Right lobe of liver (tissue), 6 donors: ENCODE data around the gene ARF6. TPM values are rescaled to one million over a fixed set of nuclear protein-coding genes. Genes with fewer than 3 reads are reported as not detected.
"Not testable (repeated sequence)": the region's sequence is repeated elsewhere in the genome, so short reads cannot be mapped to it uniquely, and the experiment has no call there.

Experiments
- ATAC-seq, 4 donors: fragments of 200-7000 bp; cut with Tn5 transposase; one replicate each; pipeline ENCODE4 v1.9.1; 2020; ENCODE audit warnings: mild to moderate bottlenecking in 4 of 4, moderate library complexity in 4 of 4
- DNase-seq, 3 donors: peaks; one replicate each; pipeline ENCODE4 v3.0.0-alpha.2; 2020
- H3K27ac ChIP-seq, 3 donors: fragments of 200-600 bp; one replicate each; pipeline ENCODE4 v1.8.0; 2022
- H3K27me3 ChIP-seq, 2 donors: fragments of 200-600 bp; one replicate each; pipeline ENCODE4 v1.8.0; 2022
- H3K36me3 ChIP-seq, 4 donors: fragments of 200-600 bp; sonication (generic) in 1 of 4; one replicate each; pipeline versions ENCODE4 v1.5.1 to v1.8.0; 2017 to 2022; ENCODE audit warnings: control low read depth in 1 of 4
- H3K4me1 ChIP-seq, 4 donors: fragments of 200-600 bp; sonication (generic) in 1 of 4; one replicate each; pipeline versions ENCODE4 v1.5.1 to v1.8.0; 2017 to 2022; ENCODE audit warnings: control low read depth in 1 of 4
- H3K4me3 ChIP-seq, 3 donors: fragments of 200-600 bp; one replicate each; pipeline ENCODE4 v1.8.0; 2022
- H3K9me3 ChIP-seq, 4 donors: fragments of 200-600 bp; sonication (generic) in 1 of 4; one replicate each; pipeline versions ENCODE4 v1.5.1 to v1.8.0; 2017 to 2022; ENCODE audit warnings: control low read depth in 1 of 4
- POLR2A ChIP-seq: fragments of 450-650 bp; IDR thresholded peaks from one replicate; pipeline ENCODE4 v1.6.1; 2017; ENCODE audit warnings: antibody characterized with exemption, mild to moderate bottlenecking
- WGBS: methylation state at CpG from one replicate; pipeline ENCODE4 v1.1.6; 2018; ENCODE audit warnings: low coverage, low lambda C conversion rate; ENCODE audit not compliant: insufficient coverage; ENCODE audit errors: missing lambda C conversion rate; 5-methylcytosine and 5-hydroxymethylcytosine counted together
- intact Hi-C, 2 donors: fragments of 100-400 bp; cut with DNase I; formaldehyde crosslinking; loops; one replicate each; pipeline versions ENCODE4 v1.11.2 to v1.14.1; 2022
- total RNA-seq, 6 experiments: library from RNA; depleted of rRNA in 2 of 6; stranded (reverse); fragments of >200 nt in 2 of 6; fragmentation: NEBNext Ultra II Directional in 3 of 6; extraction: Animal tissue kit (Norgen Biotek cat#: 25700) in 3 of 6; gene quantifications; one replicate each; pipeline versions ENCODE4 v1.1.0 to v1.2.4, GENCODE V29; 2016 to 2023
- TF ChIP-seq, protein P1 (sequence below), 4 donors: fragments of 200-600 bp in 3 of 4; fragments of 450-650 bp in 1 of 4; IDR thresholded peaks; one replicate each; pipeline versions ENCODE4 v1.5.1 to v1.8.0; 2016 to 2022; ENCODE audit warnings: antibody characterized with exemption in 4 of 4, mild to moderate bottlenecking in 2 of 4
- donor health status: DM: no; HTN: yes; CAD: no.
- donor health status: DM: no; HTN: no; CAD: no.
- donor health status: DM: no; HTN: no; CAD: no.
- donor health status: DM: no; HTN: yes; CAD: no.
- donor health status: DM: no; HTN: yes; CAD: no.

ARF6 gene
- total RNA-seq, 6 experiments from 2014 or later = 21.1 to 41.4 (median 32.4) TPM

GRCh38 chr14:49902679-49903246, 9.9 kb downstream of the ARF6 start:
- ATAC-seq = peak; percentile 82 to 91 (median 89)
- TF ChIP-seq, protein P1, sequence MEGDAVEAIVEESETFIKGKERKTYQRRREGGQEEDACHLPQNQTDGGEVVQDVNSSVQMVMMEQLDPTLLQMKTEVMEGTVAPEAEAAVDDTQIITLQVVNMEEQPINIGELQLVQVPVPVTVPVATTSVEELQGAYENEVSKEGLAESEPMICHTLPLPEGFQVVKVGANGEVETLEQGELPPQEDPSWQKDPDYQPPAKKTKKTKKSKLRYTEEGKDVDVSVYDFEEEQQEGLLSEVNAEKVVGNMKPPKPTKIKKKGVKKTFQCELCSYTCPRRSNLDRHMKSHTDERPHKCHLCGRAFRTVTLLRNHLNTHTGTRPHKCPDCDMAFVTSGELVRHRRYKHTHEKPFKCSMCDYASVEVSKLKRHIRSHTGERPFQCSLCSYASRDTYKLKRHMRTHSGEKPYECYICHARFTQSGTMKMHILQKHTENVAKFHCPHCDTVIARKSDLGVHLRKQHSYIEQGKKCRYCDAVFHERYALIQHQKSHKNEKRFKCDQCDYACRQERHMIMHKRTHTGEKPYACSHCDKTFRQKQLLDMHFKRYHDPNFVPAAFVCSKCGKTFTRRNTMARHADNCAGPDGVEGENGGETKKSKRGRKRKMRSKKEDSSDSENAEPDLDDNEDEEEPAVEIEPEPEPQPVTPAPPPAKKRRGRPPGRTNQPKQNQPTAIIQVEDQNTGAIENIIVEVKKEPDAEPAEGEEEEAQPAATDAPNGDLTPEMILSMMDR (IDR thresholded peaks at IDR 0.05) = peak in 1 of 4 donors; percentile 20
- WGBS = 28% methylated on average over 21 of the region's 24 CpGs

DNA sequence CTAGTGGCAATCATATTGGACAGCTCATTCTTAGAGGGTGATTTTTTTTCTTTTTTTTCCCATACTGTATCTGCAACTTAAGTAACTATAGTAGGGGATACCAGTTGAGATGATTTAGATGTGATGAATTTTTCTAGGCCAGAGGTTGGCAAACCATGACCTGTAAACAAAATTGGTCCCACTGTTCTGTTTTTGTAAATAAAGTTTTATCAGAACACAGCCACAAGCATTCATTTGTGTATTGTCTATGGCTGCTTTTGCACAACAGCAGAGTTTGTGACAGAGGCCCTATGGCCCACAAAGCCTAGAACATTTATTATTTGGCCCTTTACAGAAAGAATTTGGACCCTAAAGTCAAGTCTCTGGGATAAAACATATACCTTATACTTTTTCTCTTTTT, 11.4 kb downstream of the ARF6 start:
- Histone ChIP-seq H3K27ac (no peak overlapping the region), H3K36me3 (no peaks in the 10 kb centered on the region), H3K4me3 (no peak overlapping the region), H3K9me3 (no peaks in the 10 kb centered on the region), H3K27me3 (no peaks in the 10 kb centered on the region), H3K4me1 (no peaks in the 10 kb centered on the region)
- no peak for DNase-seq
- TF ChIP-seq POLR2A = no peak
- TF ChIP-seq, protein P1 (IDR thresholded peaks at IDR 0.05) = no peak
- intact Hi-C loops = no loop called here
- no peak for ATAC-seq

More at GRCh38 chr14:49902679-49903246, 9.9 kb downstream of the ARF6 start:
- H3K27me3 ChIP-seq, H3K36me3 ChIP-seq, intact Hi-C loops, H3K9me3 ChIP-seq, H3K4me1 ChIP-seq: not testable (repeated sequence)
- Histone ChIP-seq H3K27ac (peak overlapping the region; percentile 20 to 67 (median 41)), H3K4me3 (peak overlapping the region; percentile 20 to 26 (median 22))
- DNase-seq = peak; percentile 67 to 83 (median 82)

- intact Hi-C loops = no loop called here
- no peaks in the 10 kb centered on the region for H3K27me3 ChIP-seq
- H3K27ac ChIP-seq = no peak overlapping the region
- H3K4me3 ChIP-seq = no peak overlapping the region
- WGBS = 53% methylated on average over 7 of the region's 7 CpGs
- ATAC-seq (no peak), DNase-seq (no peak)
- no peaks in the 10 kb centered on the region for H3K36me3 ChIP-seq
- TF ChIP-seq, protein P1 (IDR thresholded peaks at IDR 0.05) = no peak
- TF ChIP-seq POLR2A = no peak
- H3K9me3 ChIP-seq = no peaks in the 10 kb centered on the region
- no peaks in the 10 kb centered on the region for H3K4me1 ChIP-seq
Observed at GRCh38 chr14:49905989-49906388, 13.1 kb downstream of the ARF6 start.

DNA sequence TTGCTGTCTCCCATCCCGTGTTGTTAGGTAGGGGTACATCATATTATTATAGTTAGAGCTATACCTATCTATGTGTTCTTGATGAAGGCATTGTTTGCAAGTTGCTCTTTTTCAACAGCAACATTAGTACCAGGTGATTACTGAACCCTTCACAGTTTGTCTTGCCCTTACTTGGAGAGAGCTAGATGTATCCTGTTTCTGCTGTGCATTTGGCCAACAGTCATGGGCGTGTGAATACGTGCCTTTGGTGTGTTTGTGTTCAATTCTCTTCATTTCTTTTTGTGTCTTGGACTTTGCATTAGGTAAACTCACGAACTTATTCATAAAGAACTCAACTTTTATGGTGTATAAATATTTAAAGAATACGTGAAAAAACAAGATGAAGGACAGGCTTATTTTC, 14.3 kb downstream of the ARF6 start:
- ATAC-seq (no peak), DNase-seq (no peak)
- intact Hi-C loops = no loop called here
- H3K27ac ChIP-seq = no peak overlapping the region
- no peaks in the 10 kb centered on the region for H3K36me3 ChIP-seq
- TF ChIP-seq, protein P1 (IDR thresholded peaks at IDR 0.05) = no peak
- TF ChIP-seq POLR2A = no peak
- no peaks in the 10 kb centered on the region for H3K27me3 ChIP-seq
- no peak overlapping the region for H3K4me3 ChIP-seq
- no peaks in the 10 kb centered on the region for H3K9me3 ChIP-seq
- no peaks in the 10 kb centered on the region for H3K4me1 ChIP-seq
- WGBS = 56% methylated on average over 5 of the region's 5 CpGs

DNA sequence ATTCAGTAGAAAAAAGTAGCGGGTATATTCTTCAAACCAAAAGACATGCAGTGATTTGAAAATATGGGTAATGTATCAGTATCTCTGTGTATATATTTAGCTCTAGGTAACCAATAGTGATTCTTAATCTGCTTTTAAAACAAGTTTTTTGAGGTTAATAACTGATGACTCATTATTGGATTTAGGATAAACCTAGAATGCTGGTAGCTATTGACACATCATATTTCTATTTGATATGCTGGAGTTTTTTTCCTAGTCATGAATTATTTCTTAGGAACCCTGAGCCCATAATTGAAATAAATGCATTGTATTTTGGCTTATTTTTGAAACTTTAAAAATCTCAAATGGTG, 15.5 kb downstream of the ARF6 start:
- Histone ChIP-seq H3K27me3 (no peaks in the 10 kb centered on the region), H3K4me1 (no peaks in the 10 kb centered on the region), H3K27ac (peak overlapping the region in 1 of 3 donors; percentile 57), H3K9me3 (no peaks in the 10 kb centered on the region), H3K36me3 (no peaks in the 10 kb centered on the region), H3K4me3 (no peak overlapping the region)
- intact Hi-C loops = no loop called here
- ATAC-seq = no peak
- DNase-seq = no peak
- TF ChIP-seq POLR2A = no peak
- TF ChIP-seq, protein P1 (IDR thresholded peaks at IDR 0.05) = no peak
- 0% methylated on average over 1 of the region's 1 CpG for WGBS
